Liver (tissue), 9 donors: Measurements from ENCODE around the gene ERC2. TPM values are rescaled to one million over a fixed set of nuclear protein-coding genes. Genes with fewer than 3 reads are reported as not detected.

Experiments
- DNase-seq: peaks from one replicate; pipeline ENCODE4 v3.0.0-alpha.2; 2017; ENCODE audit warnings: low spot score
- H3K27ac ChIP-seq, 2 donors: one replicate each; pipeline ENCODE4 v1.7.0; 2013; ENCODE audit warnings: inconsistent platforms in 2 of 2, low read length in 2 of 2, control low read depth in 1 of 2, low read depth in 1 of 2, mild to moderate bottlenecking in 1 of 2
- H3K27me3 ChIP-seq, 4 donors: one replicate each; pipeline versions ENCODE4 v1.6.1 to v1.7.0; 2013; ENCODE audit warnings: low read length in 3 of 4, inconsistent platforms in 1 of 4, mild to moderate bottlenecking in 1 of 4, moderate library complexity in 1 of 4; ENCODE audit not compliant: control insufficient read depth in 4 of 4, insufficient read depth in 4 of 4
- H3K36me3 ChIP-seq, 4 donors: one replicate each; pipeline versions ENCODE4 v1.6.1 to v1.7.0; 2013; ENCODE audit warnings: low read length in 3 of 4, mild to moderate bottlenecking in 3 of 4, low read depth in 1 of 4, moderate library complexity in 1 of 4; ENCODE audit not compliant: control insufficient read depth in 4 of 4, insufficient read depth in 3 of 4
- H3K4me1 ChIP-seq, 4 donors: one replicate each; pipeline versions ENCODE4 v1.6.1 to v1.7.0; 2013; ENCODE audit warnings: low read length in 3 of 4, mild to moderate bottlenecking in 3 of 4, moderate library complexity in 1 of 4; ENCODE audit not compliant: control insufficient read depth in 4 of 4, insufficient read depth in 4 of 4
- H3K4me3 ChIP-seq, 3 donors: one replicate each; pipeline versions ENCODE4 v1.6.1 to v1.7.0; 2013; ENCODE audit warnings: low read length in 3 of 3, control low read depth in 1 of 3, low read depth in 1 of 3, mild to moderate bottlenecking in 1 of 3
- H3K9ac ChIP-seq, 2 donors: one replicate each; pipeline ENCODE4 v1.7.0; 2013; ENCODE audit warnings: low read length in 2 of 2, mild to moderate bottlenecking in 2 of 2, moderate library complexity in 2 of 2, control low read depth in 1 of 2, low read depth in 1 of 2
- H3K9me3 ChIP-seq, 4 donors: one replicate each; pipeline versions ENCODE4 v1.6.1 to v1.7.0; 2013; ENCODE audit warnings: low read length in 3 of 4; ENCODE audit not compliant: control insufficient read depth in 4 of 4
- EGR1 ChIP-seq, 2 donors: IDR thresholded peaks; 2 replicates each; pipeline ENCODE4 v1.6.1; 2016 to 2018; ENCODE audit warnings: antibody characterized with exemption in 2 of 2, low read depth in 2 of 2
- FOXA1 ChIP-seq: IDR thresholded peaks from 2 replicates; pipeline ENCODE4 v1.6.1; 2016; ENCODE audit warnings: antibody characterized with exemption
- FOXA2 ChIP-seq: IDR thresholded peaks from 2 replicates; pipeline ENCODE4 v1.6.1; 2016; ENCODE audit warnings: antibody characterized with exemption
- GABPA ChIP-seq, 2 donors: IDR thresholded peaks in 1 of 2; conservative IDR thresholded peaks in 1 of 2; 2 replicates each; pipeline ENCODE4 v1.6.1; 2016; ENCODE audit warnings: antibody characterized with exemption in 2 of 2, mild to moderate bottlenecking in 1 of 2, moderate library complexity in 1 of 2
- HNF4A ChIP-seq, 2 donors: conservative IDR thresholded peaks; 2 replicates each; pipeline ENCODE4 v1.6.1; 2016; ENCODE audit warnings: antibody characterized with exemption in 2 of 2, mild to moderate bottlenecking in 2 of 2
- HNF4G ChIP-seq: IDR thresholded peaks from 2 replicates; pipeline ENCODE4 v1.6.1; 2016; ENCODE audit warnings: antibody characterized with exemption
- JUND ChIP-seq, 2 donors: IDR thresholded peaks; 2 replicates each; pipeline ENCODE4 v1.6.1; 2016; ENCODE audit warnings: antibody characterized with exemption in 2 of 2
- NR2F2 ChIP-seq: IDR thresholded peaks from 2 replicates; pipeline ENCODE4 v1.6.1; 2016; ENCODE audit warnings: antibody characterized with exemption
- RAD21 ChIP-seq, 2 donors: IDR thresholded peaks; 2 replicates each; pipeline ENCODE4 v1.6.1; 2016; ENCODE audit warnings: antibody characterized with exemption in 2 of 2, mild to moderate bottlenecking in 2 of 2
- RXRA ChIP-seq, 2 donors: IDR thresholded peaks; 2 replicates each; pipeline ENCODE4 v1.6.1; 2017 to 2018; ENCODE audit warnings: antibody characterized with exemption in 2 of 2, mild to moderate bottlenecking in 1 of 2
- SP1 ChIP-seq: IDR thresholded peaks from 2 replicates; pipeline ENCODE4 v1.6.1; 2018; ENCODE audit warnings: antibody characterized with exemption, mild to moderate bottlenecking
- TAF1 ChIP-seq: conservative IDR thresholded peaks from 2 replicates; pipeline ENCODE4 v1.6.1; 2016; ENCODE audit warnings: antibody characterized with exemption, mild to moderate bottlenecking
- YY1 ChIP-seq: IDR thresholded peaks from 2 replicates; pipeline ENCODE4 v1.6.1; 2016; ENCODE audit warnings: antibody characterized with exemption, mild to moderate bottlenecking
- WGBS: extraction: QIAGEN DNeasy Blood & Tissue Kit; methylation state at CpG from one replicate; pipeline ENCODE4 v1.1.7; 2013; 5-methylcytosine and 5-hydroxymethylcytosine counted together
- polyA plus RNA-seq, 2 donors: library from polyadenylated mRNA; stranded (reverse) in 1 of 2; unstranded in 1 of 2; fragments of 200-250 nt in 1 of 2; fragments of >200 nt in 1 of 2; fragmentation: Nextera tagmentation in 1 of 2; extraction: Ambion mirVana in 1 of 2; gene quantifications; one replicate each; pipeline versions ENCODE4 v1.2.1 to v1.2.3, GENCODE V29; 2013 to 2015
- total RNA-seq, 2 donors: library from RNA; depleted of rRNA; stranded (reverse); fragments of >200 nt; gene quantifications; one replicate each; pipeline ENCODE4 v1.2.3, GENCODE V29; 2014
- TF ChIP-seq, protein P1 (sequence below): IDR thresholded peaks from 2 replicates; pipeline ENCODE4 v1.6.1; 2016; ENCODE audit warnings: antibody characterized with exemption, mild to moderate bottlenecking
- TF ChIP-seq, protein P2 (sequence below): fragments of 150-350 bp; IDR thresholded peaks from 2 replicates; pipeline ENCODE4 v1.5.1; 2017; ENCODE audit warnings: improper control_type of control experiment, low read depth, low read length; ENCODE audit not compliant: missing input control
- TF ChIP-seq, protein P3 (sequence below): IDR thresholded peaks from 2 replicates; pipeline ENCODE4 v1.6.1; 2016; ENCODE audit warnings: antibody characterized with exemption
- TF ChIP-seq, protein P4 (sequence below): IDR thresholded peaks from 2 replicates; pipeline ENCODE4 v1.6.1; 2016; ENCODE audit warnings: antibody characterized with exemption
- TF ChIP-seq, protein P5 (sequence below): IDR thresholded peaks from 2 replicates; pipeline ENCODE4 v1.6.1; 2016; ENCODE audit warnings: antibody characterized with exemption
- donor health status: healthy.
- donor health status: healthy.
- donor health status: healthy.
- donor health status: healthy.
- donor health status: healthy.

Gene ERC2
- total and polyA plus RNA-seq, 4 donors = 0.14 to 0.25 TPM; not detected in 2

DNA sequence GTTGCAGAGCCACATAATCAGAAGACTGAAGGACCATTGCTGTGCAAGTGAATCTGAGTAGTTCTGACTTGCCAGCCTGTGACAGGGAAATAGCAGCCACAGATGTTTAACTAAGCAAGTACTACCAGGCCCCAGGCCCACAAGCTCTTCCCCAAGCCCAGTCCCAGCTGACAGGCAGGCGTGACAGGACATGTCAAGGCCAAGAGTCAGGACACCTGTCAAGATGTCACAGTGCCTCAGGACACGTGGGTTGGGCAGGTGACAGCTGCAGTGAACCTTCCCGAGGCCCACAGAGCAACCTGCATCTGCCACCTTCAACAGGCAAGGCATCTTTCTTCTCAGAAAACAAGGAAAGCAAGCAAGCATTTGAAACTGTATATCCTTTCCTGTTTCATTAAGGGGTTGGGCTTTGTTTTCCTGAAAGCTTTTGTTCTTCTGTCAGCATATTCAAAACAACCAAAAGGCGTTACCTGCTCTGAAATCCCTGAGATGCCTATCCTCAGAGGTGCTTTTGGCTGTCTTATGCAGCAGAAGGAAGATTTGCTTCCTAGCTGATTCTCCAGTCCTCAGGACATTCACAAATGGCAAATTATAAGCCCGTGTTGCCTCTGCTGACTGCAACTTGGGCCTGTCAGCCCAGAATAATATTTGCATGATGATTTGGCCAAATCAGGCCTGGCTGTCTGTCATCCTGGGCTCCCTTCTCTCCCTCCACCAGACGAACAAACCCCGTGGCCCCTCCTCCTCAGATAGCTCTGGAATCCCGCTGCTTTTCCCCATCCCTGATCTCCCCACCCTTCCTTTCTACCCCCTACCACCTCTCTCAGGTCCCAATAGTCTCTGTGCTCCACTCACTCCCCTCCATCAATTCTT is 809.3 kb downstream of the ERC2 start:
- Histone ChIP-seq H3K36me3 (no peaks in the 10 kb centered on the region), H3K27ac (no peak overlapping the region), H3K27me3 (no peaks in the 10 kb centered on the region), H3K4me1 (no peaks in the 10 kb centered on the region), H3K9ac (no peak overlapping the region), H3K9me3 (no peaks in the 10 kb centered on the region), H3K4me3 (no peak overlapping the region)
- 84% methylated on average over 8 of the region's 8 CpGs for WGBS
- TF ChIP-seq NR2F2 (no peak), FOXA1 (no peak), HNF4A (conservative IDR thresholded peaks at IDR 0.05) (no peak), EGR1 (IDR thresholded peaks at IDR 0.05; ENCODE audit: low read depth in 2 of 2) (no peak), TAF1 (no peak)
- TF ChIP-seq, protein P1, sequence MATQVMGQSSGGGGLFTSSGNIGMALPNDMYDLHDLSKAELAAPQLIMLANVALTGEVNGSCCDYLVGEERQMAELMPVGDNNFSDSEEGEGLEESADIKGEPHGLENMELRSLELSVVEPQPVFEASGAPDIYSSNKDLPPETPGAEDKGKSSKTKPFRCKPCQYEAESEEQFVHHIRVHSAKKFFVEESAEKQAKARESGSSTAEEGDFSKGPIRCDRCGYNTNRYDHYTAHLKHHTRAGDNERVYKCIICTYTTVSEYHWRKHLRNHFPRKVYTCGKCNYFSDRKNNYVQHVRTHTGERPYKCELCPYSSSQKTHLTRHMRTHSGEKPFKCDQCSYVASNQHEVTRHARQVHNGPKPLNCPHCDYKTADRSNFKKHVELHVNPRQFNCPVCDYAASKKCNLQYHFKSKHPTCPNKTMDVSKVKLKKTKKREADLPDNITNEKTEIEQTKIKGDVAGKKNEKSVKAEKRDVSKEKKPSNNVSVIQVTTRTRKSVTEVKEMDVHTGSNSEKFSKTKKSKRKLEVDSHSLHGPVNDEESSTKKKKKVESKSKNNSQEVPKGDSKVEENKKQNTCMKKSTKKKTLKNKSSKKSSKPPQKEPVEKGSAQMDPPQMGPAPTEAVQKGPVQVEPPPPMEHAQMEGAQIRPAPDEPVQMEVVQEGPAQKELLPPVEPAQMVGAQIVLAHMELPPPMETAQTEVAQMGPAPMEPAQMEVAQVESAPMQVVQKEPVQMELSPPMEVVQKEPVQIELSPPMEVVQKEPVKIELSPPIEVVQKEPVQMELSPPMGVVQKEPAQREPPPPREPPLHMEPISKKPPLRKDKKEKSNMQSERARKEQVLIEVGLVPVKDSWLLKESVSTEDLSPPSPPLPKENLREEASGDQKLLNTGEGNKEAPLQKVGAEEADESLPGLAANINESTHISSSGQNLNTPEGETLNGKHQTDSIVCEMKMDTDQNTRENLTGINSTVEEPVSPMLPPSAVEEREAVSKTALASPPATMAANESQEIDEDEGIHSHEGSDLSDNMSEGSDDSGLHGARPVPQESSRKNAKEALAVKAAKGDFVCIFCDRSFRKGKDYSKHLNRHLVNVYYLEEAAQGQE = no peak
- no peak for DNase-seq

DNA sequence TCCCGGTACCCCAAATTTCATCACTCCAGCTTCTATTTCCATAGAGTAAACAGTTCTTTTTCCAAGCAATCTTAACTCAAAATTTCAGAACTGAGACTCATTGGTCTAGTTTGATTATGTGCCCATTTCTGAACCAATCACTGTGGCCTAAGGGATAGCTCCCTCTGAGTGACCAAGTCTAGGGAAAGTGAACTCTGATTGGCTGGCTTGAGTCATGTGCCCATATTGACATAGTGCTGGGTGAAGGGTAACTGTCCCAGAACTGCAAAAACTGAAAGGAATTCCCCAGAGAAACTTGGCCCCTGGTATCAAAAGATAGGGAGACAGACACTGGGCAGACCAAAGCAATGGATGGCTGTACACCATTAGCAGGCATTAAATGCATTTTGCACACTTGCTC is 810.0 kb downstream of the ERC2 start:
- no peaks in the 10 kb centered on the region for H3K9me3 ChIP-seq
- no peak overlapping the region for H3K4me3 ChIP-seq
- no peaks in the 10 kb centered on the region for H3K27me3 ChIP-seq
- H3K27ac ChIP-seq = no peak overlapping the region
- no peaks in the 10 kb centered on the region for H3K4me1 ChIP-seq
- TF ChIP-seq YY1 (no peak), HNF4G (no peak), FOXA2 (no peak), EGR1 (IDR thresholded peaks at IDR 0.05; ENCODE audit: low read depth in 2 of 2) (no peak), RAD21 (IDR thresholded peaks at IDR 0.05) (no peak), NR2F2 (no peak), RXRA (IDR thresholded peaks at IDR 0.05) (no peak), HNF4A (conservative IDR thresholded peaks at IDR 0.05) (no peak), GABPA (IDR thresholded peaks at IDR 0.05 in 1 of 2, conservative IDR thresholded peaks at IDR 0.05 in 1 of 2) (no peak), FOXA1 (no peak), JUND (IDR thresholded peaks at IDR 0.05) (no peak), SP1 (no peak), TAF1 (no peak)
- TF ChIP-seq, protein P2, sequence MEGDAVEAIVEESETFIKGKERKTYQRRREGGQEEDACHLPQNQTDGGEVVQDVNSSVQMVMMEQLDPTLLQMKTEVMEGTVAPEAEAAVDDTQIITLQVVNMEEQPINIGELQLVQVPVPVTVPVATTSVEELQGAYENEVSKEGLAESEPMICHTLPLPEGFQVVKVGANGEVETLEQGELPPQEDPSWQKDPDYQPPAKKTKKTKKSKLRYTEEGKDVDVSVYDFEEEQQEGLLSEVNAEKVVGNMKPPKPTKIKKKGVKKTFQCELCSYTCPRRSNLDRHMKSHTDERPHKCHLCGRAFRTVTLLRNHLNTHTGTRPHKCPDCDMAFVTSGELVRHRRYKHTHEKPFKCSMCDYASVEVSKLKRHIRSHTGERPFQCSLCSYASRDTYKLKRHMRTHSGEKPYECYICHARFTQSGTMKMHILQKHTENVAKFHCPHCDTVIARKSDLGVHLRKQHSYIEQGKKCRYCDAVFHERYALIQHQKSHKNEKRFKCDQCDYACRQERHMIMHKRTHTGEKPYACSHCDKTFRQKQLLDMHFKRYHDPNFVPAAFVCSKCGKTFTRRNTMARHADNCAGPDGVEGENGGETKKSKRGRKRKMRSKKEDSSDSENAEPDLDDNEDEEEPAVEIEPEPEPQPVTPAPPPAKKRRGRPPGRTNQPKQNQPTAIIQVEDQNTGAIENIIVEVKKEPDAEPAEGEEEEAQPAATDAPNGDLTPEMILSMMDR = no peak
- TF ChIP-seq, protein P3, sequence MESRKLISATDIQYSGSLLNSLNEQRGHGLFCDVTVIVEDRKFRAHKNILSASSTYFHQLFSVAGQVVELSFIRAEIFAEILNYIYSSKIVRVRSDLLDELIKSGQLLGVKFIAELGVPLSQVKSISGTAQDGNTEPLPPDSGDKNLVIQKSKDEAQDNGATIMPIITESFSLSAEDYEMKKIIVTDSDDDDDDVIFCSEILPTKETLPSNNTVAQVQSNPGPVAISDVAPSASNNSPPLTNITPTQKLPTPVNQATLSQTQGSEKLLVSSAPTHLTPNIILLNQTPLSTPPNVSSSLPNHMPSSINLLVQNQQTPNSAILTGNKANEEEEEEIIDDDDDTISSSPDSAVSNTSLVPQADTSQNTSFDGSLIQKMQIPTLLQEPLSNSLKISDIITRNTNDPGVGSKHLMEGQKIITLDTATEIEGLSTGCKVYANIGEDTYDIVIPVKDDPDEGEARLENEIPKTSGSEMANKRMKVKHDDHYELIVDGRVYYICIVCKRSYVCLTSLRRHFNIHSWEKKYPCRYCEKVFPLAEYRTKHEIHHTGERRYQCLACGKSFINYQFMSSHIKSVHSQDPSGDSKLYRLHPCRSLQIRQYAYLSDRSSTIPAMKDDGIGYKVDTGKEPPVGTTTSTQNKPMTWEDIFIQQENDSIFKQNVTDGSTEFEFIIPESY = no peak
- TF ChIP-seq, protein P4, sequence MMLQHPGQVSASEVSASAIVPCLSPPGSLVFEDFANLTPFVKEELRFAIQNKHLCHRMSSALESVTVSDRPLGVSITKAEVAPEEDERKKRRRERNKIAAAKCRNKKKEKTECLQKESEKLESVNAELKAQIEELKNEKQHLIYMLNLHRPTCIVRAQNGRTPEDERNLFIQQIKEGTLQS = no peak
- TF ChIP-seq, protein P1 = no peak
- TF ChIP-seq, protein P5, sequence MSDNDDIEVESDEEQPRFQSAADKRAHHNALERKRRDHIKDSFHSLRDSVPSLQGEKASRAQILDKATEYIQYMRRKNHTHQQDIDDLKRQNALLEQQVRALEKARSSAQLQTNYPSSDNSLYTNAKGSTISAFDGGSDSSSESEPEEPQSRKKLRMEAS = no peak
- no peaks in the 10 kb centered on the region for H3K36me3 ChIP-seq
- no peak for DNase-seq
- WGBS = 98% methylated on average over 1 of the region's 1 CpG
- H3K9ac ChIP-seq = no peak overlapping the region
